ACC112 (cell line): ENCODE results near the gene SLC22A5.

Source experiments
- H2AFZ ChIP-seq: fragments of 200-600 bp; sonication (generic); one replicate; pipeline ENCODE4 v1.6.0; 2017; ENCODE audit warnings: antibody characterized with exemption, low read length; ENCODE audit not compliant: unreplicated experiment
- H3K27ac ChIP-seq: fragments of 200-600 bp; sonication (generic); 2 replicates; pipeline ENCODE4 v1.5.1; 2014; ENCODE audit warnings: low read depth, mild to moderate bottlenecking, antibody characterized with exemption, low read length, moderate library complexity
- H3K27me3 ChIP-seq: fragments of 200-600 bp; sonication (generic); 2 replicates; pipeline ENCODE4 v1.6.1; 2014; ENCODE audit warnings: mild to moderate bottlenecking, antibody characterized with exemption, low read length, moderate library complexity, mixed read lengths; ENCODE audit not compliant: insufficient read depth
- H3K36me3 ChIP-seq: fragments of 200-600 bp; sonication (generic); 2 replicates; pipeline ENCODE4 v1.6.1; 2016; ENCODE audit warnings: mild to moderate bottlenecking, antibody characterized with exemption, low read length, moderate library complexity, mixed read lengths; ENCODE audit not compliant: insufficient read depth
- H3K4me1 ChIP-seq: fragments of 200-600 bp; sonication (generic); one replicate; pipeline ENCODE4 v1.6.1; 2016; ENCODE audit warnings: low read length, mixed read lengths; ENCODE audit not compliant: insufficient read depth, unreplicated experiment, control insufficient read depth
- H3K4me3 ChIP-seq: fragments of 200-600 bp; sonication (generic); 2 replicates; pipeline ENCODE4 v1.5.1; 2014; ENCODE audit warnings: mild to moderate bottlenecking, low read depth, low read length
- H3K79me2 ChIP-seq: fragments of 200-600 bp; sonication (generic); one replicate; pipeline ENCODE4 v1.6.0; 2016; ENCODE audit warnings: low read length; ENCODE audit not compliant: control insufficient read depth, unreplicated experiment, insufficient read depth

SLC22A5 gene

GRCh38 chr5:132365213-132365612 is 4.3 kb upstream of the SLC22A5 start:
- Histone ChIP-seq H3K27ac (peak overlapping the region; percentile 87), H3K36me3 (no peaks in the 10 kb centered on the region), H3K27me3 (no peaks in the 10 kb centered on the region), H2AFZ (no peak overlapping the region), H3K4me3 (no peak overlapping the region), H3K4me1 (peaks cover 43% of the 10 kb centered on the region), H3K79me2 (no peaks in the 10 kb centered on the region)

- Histone ChIP-seq H3K4me1 (peaks cover 51% of the 10 kb centered on the region), H3K27ac (no peak overlapping the region)
These were observed 1.3 kb upstream of the SLC22A5 start for GRCh38 chr5:132368186-132368585.

DNA sequence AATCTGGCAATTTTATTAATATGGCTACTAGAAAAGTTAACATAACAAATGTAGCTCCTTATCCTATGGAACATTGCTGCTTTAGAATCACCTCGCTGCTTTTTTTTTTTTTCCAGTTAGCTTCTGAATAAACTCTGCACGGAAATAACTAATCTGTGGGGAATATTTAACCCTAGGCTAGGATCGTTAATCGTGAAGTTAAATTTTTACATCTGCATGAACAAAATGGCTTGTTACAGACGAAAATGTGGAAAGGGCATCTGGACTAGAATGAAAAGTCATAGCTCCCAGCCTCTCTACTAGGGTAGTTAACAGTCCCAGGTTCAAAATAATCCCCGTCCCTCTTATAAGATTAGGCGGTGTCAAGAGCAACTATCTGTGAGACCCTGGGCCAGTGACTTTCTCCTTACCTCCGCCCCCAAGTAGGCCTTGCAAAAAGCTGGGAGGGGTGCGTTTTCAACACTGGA is 470 bp upstream of the SLC22A5 start:
- Histone ChIP-seq H3K4me1 (peaks cover 42% of the 10 kb centered on the region), H2AFZ (peak overlapping the region; percentile 97), H3K4me3 (peak overlapping the region; percentile 96), H3K27ac (peak overlapping the region; percentile 32; the same call in 1 of the 2 replicates), H3K36me3 (no peaks in the 10 kb centered on the region), H3K79me2 (peaks cover 3% of the 10 kb centered on the region), H3K27me3 (no peaks in the 10 kb centered on the region)

More at GRCh38 chr5:132368186-132368585, 1.3 kb upstream of the SLC22A5 start:
- H3K36me3 ChIP-seq, result no peaks in the 10 kb centered on the region
- H3K27me3 ChIP-seq, result no peaks in the 10 kb centered on the region
- peaks cover 3% of the 10 kb centered on the region for H3K79me2 ChIP-seq
- H2AFZ ChIP-seq, result no peak overlapping the region
- no peak overlapping the region for H3K4me3 ChIP-seq

- Histone ChIP-seq H2AFZ (peak overlapping the region; percentile 97), H3K4me3 (peak overlapping the region; percentile 96), H3K79me2 (peaks cover 3% of the 10 kb centered on the region), H3K4me1 (peaks cover 31% of the 10 kb centered on the region), H3K36me3 (no peaks in the 10 kb centered on the region), H3K27me3 (no peaks in the 10 kb centered on the region), H3K27ac (no peak overlapping the region)
These were observed 866 bp downstream of the SLC22A5 start for GRCh38 chr5:132370181-132370970.

- Histone ChIP-seq H3K27ac (no peak overlapping the region), H3K4me3 (peak overlapping the region; percentile 96), H2AFZ (no peak overlapping the region), H3K4me1 (peaks cover 31% of the 10 kb centered on the region), H3K79me2 (peaks cover 3% of the 10 kb centered on the region), H3K36me3 (no peaks in the 10 kb centered on the region), H3K27me3 (no peaks in the 10 kb centered on the region)
These were observed 1.6 kb downstream of the SLC22A5 start for GRCh38 chr5:132370971-132371602.

- Histone ChIP-seq H3K4me3 (no peak overlapping the region; the same call in 1 of the 2 replicates), H2AFZ (no peak overlapping the region), H3K27me3 (no peaks in the 10 kb centered on the region)
These were observed 2.1 kb downstream of the SLC22A5 start for GRCh38 chr5:132371603-132371994.

DNA sequence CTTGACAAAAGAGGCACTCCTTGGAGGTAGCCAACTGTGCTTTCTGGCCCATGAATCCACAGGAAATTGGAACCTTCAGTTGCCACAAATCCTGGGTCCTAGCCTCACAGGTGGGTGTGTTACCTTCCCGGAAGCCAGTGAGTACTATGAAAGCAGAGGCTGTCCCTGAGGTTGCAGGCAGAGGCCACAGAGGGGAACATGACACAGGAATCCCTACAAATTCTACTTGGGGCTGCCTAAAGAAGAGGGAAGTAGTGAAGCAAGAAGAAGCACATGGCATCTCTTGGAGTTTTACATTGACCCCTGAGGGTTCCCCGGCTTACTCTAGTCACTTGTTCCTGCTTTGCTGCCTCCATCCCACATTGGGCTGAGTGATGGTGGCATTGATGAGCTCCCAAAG is 2.6 kb downstream of the SLC22A5 start:
- Histone ChIP-seq H3K4me3 (no peak overlapping the region), H3K36me3 (no peaks in the 10 kb centered on the region), H2AFZ (no peak overlapping the region), H3K4me1 (peaks cover 31% of the 10 kb centered on the region), H3K27ac (no peak overlapping the region), H3K79me2 (peaks cover 6% of the 10 kb centered on the region), H3K27me3 (no peaks in the 10 kb centered on the region)

More at GRCh38 chr5:132371603-132371994, 2.1 kb downstream of the SLC22A5 start:
- Histone ChIP-seq H3K27ac (no peak overlapping the region), H3K79me2 (peaks cover 6% of the 10 kb centered on the region), H3K4me1 (peaks cover 31% of the 10 kb centered on the region), H3K36me3 (no peaks in the 10 kb centered on the region)

DNA sequence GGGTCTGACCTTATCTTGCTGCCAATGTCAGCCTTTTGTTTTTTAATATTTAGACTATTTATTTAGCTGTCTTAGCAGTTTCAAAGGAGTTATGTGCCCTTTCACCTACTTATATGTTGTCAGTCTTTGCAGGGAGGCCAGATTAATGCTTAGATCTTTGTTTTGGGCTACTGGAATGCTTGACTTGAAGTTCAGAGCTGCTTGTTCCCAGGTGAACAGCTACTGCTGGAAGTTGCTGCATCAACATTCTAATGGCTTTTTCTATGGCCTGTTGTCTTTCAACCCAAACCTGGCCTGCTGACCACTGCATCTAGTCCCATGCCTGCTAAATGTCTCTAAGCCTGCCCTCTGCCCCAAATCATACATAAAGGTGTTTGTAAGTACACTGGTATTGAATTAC is 3.0 kb downstream of the SLC22A5 start:
- Histone ChIP-seq H3K27ac (no peak overlapping the region), H2AFZ (no peak overlapping the region), H3K79me2 (peaks cover 6% of the 10 kb centered on the region), H3K4me3 (no peak overlapping the region), H3K36me3 (no peaks in the 10 kb centered on the region), H3K4me1 (peaks cover 27% of the 10 kb centered on the region), H3K27me3 (no peaks in the 10 kb centered on the region)

DNA sequence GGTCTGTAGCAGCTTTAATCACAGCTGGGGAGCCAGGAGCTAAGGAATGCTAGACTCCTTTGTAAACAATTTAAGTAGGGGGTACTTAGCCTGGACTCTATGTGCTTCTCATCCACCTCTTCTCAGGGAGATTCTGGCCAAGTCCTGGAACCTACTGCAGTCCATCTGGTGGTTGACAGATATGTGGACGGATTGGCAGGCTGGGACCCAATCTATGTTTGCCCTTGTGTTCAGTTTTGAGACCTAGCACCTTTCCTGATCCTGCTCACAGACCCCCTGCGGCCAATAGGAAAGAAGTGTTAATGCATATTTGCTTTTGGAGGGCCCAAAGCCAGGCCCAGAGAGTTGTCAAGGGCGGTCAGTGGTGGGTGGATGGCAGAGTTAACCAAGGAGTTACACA is 6.4 kb downstream of the SLC22A5 start:
- Histone ChIP-seq H3K27ac (no peak overlapping the region), H3K27me3 (no peaks in the 10 kb centered on the region), H2AFZ (no peak overlapping the region), H3K4me1 (peaks cover 15% of the 10 kb centered on the region), H3K79me2 (peaks cover 3% of the 10 kb centered on the region), H3K36me3 (no peaks in the 10 kb centered on the region), H3K4me3 (no peak overlapping the region)

DNA sequence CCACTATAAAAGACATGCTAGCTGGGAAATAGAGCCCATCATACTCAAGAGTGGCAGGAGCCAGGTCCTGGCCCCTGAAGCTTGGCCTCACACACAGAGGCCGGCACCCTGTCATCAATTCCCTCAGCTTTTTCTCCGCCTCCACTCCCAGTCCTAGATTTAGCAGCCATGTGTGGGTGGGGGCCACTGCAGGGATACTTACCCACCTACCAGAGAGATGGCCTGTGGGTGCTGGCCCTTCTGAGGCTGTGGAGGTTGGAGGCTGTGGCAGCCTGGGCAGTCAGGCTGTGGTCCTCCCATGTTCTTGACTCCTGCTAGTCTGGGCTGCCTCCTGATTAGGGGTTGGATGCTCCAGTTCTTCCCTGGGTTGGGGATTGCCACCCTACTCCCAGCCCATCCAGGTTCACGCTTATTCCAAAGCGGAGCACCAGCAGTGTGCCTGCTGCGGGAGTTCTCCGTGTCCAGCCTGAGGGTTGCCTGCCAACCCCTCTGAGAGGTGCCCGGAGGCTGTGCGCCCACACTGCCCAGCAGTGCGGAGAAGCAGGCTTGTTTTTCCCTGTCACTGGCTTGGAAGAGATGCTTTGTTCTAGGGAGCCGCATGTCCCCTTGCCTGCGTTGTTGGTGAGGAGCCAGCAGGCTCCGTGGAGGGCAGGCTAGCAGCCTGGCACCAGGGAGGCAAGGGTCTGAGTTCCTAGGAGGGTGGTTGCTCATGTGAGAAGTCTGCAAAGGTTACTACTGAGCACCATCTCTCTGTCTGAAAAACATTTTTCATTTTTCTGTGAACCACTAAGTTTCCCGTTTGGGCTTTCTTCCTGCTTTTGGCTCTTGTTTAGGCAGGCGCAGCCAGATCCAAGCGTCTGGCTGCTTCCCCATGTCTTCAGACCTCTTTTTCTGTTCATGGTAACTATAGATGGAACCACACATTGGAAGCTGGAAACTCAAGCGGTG is 7.5 kb downstream of the SLC22A5 start:
- Histone ChIP-seq H3K36me3 (no peaks in the 10 kb centered on the region), H2AFZ (no peak overlapping the region), H3K27ac (no peak overlapping the region), H3K27me3 (no peaks in the 10 kb centered on the region), H3K79me2 (peaks cover 3% of the 10 kb centered on the region), H3K4me1 (peaks cover 8% of the 10 kb centered on the region), H3K4me3 (no peak overlapping the region)
